OCI-M2 (cell line): ENCODE measurements around the gene SORBS1.

Experiments
- DNase-seq: peaks from one replicate; lab custom pipeline; 2025; ENCODE audit not compliant: unreplicated experiment; lab: John Stamatoyannopoulos, UW

SORBS1 gene

DNA sequence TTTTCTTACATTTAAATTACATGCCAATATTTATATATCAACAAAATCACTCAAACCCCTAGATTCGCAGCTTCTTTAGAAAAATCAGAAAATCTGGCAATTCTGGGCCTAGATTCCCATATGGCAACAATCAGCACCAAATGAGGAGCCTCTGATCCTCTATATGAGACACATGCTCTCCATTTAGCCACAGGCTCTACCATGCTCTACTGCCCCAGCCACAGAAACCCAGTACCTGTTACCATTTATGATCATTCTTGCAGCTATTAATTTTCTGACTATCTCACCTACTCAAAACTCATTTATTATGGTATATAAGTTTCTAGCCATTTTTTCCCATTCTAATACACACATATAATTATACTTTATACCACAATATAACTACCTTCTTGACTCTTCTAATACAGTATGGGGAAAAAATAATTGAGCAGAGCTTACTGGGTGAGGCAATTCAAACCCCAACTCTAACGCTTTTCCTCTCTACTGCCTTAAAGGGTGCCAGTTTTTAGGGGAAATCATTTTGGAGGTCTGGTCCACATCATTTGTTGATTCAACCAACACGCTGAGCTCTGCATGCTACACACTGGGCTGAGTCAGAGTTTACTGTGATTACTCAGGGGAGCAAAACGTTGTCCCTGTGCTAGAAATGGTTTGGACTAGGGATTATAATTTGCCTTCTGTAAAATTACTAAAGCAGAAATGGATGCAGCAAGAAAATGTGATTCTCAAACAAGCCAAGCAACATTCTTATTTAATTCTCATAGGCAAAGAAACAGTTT lies 281.9 kb downstream of the SORBS1 start:
- no peak for DNase-seq

DNA sequence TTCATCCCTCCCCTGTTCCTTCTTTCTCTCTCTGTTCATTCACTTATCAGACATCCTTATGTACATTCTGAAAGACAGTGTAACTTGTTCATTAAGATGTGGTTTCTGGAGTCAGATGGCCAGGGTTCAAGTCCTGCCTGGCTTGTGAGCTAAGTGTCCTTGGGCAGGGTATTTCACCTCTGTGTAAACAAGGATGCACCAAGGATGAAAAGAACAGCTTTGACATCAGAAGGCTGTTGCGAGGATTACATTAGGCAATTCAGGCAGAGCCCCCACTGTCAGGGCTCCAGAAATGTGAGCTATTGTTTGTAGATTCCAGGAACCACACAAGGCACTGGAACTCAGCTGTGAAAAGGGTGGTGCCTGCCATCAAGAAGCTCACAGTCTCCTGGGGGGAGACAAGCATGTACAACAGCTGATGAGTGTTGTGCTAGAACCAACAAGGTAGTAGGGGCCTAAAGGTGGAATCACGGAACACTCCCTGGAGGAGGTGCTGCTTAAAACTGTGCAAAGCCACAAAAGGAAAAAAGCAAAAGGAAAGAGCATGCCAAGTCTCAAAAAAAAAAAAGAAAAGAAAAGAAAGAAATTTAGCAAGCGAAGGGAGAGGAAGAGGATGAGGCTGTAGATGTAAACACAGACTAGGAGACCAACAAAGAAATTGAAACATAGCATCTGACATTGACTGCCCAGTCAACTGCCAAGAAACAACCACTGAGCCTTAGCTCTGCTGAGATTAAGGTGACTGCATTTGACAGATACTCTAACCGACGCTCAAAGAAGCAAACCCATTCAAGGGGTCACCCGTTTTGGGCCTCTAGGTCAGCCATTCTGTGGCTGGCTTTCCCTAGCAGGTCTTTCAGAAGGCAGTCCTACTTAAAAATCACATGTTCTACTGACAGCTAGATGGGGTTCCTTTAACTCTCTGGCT lies 282.8 kb downstream of the SORBS1 start:
- DNase-seq: no peak

DNA sequence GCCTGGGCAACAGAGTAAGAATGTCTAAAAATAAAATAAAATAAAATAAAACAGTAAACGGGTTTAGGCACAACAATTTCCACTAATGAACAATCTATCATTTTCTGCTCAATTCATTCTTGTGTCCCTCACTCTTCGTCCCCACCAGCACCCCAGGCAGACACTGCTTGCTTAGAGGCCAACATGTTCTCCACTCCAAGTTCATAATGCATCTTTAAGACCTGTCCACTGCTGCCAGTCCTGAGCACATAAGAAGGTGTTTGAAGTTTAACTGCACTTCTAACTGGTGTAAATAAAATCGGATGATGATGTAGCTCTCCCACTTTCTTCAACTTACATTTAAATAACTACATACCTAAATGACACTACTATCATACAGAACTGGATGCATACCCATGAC lies 283.6 kb downstream of the SORBS1 start:
- no peak for DNase-seq

DNA sequence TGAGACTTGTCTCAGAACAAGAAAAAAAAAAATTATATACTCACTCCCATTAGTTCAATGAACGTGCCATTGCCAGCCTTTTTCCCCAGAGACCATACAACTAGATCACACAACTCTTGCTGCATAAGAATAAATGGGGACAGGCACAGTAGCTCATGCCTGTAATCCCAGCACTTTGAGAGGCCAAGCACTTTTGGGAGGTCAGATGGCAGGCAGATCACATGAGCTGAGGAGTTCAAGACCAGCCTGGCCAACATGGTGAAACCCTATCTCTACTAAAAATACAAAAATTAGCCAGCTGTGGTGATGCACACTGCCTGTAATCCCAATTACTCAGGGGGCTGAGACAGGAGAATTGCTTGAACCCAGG lies 284.0 kb downstream of the SORBS1 start:
- DNase-seq: no peak

DNA sequence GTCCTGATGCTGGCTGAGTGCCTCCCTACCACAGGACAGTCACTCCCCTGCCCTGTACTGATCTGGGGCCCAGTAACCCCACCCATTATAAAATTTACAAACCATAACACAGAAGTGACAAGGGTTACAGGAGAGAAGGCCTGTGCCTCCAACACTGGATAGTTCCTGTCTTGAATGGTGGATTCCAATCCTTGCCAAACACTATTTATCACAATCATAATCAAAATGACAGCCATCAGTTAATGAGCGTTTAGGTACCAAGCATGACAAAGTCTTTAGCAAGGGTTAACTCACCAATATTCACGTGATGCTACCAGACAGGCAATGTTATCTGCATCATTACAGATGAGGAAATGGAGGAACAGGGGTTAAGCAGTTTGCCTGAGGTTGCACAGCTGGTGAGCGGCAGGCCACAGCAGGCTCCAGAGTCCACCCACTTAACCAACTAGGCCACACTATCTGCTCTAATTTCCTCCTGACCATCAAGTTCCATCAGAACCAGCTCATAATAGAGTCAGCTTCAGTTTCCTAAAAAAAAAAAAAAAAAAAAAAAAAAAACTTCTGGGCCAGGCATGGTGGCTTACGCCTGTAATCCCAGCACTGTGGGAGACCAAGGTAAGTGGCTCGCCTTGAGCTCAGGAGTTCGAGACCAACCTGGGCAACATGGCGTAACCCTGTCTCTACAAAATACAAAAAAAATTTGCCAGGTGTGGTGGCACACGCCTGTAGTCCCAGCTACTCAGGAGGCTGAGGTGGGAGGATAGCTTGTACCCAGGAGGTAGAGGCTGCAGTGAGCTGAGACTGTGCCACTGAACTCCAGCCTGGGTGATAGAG lies 284.6 kb downstream of the SORBS1 start:
- DNase-seq: no peak

DNA sequence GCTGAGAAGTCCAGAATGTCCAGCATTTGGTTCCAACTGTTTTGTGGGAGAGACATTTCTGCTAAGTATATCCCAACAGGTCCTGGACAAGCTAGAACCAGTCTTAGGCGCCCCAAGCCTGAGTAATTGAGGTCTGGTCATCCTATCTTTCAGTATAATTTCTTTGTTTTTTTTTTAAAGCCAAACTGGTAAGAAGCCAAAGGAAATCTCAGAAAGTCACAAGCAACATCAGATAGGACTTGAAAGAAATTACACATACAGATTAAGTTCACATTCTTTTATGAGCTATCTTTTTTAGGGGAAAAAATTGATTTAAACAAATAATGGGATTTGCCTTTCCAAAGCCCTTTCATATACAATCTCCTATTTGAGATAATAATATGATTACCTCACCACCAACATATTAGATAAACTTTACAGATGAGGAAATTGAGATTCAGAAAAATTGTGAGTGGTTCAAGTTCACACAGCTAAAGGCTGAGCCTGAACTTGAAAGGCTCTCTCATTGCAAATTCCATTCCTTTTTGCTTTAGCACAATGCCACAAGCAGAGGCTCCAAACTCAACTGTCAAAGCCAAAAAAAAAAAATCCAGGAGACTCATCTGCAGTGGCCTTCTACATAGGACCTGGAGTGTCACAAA lies 285.3 kb downstream of the SORBS1 start:
- no peak for DNase-seq

DNA sequence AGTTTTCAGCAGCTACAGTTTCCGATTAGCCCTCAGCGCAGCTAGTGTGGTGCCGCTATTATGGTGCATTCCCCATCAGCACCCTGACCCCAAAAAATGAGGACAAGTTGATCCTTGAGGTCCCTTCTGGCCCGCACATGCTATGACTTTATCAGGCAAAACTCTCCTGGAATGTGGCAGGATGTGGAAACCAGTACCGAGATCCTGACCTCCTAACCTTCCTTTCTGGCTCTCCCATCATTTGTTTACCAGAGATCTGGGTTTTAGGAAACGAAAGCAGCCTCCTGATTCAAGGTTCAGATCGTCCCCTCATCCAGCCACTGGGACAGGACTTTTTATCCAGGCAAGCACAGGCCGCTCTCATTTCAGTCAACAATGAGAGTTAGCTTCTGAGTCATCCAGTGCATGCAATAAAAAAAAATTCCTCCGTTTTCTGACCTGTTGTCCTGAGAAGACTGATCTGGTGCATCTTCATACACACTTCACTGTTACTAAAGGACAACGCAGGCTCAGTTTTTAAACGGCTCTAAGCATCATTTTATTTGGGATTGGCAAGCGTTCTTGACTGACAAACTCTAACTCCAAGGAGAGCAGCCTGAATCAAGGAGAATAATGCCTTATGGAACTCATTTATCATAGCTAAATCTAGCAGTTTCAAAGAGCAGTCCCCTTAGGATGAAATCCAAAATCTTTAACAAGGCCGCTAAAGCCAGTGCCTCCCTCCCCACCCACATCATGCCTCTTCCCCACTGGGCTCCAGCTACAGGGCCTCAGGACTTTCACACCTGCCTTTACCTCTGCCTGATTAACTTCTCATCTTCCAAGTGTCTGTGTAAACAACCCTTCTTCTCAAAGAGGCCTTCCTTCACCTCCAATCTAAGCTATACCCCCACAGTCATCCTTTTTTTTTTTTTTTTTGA lies 287.5 kb downstream of the SORBS1 start:
- no peak for DNase-seq

DNA sequence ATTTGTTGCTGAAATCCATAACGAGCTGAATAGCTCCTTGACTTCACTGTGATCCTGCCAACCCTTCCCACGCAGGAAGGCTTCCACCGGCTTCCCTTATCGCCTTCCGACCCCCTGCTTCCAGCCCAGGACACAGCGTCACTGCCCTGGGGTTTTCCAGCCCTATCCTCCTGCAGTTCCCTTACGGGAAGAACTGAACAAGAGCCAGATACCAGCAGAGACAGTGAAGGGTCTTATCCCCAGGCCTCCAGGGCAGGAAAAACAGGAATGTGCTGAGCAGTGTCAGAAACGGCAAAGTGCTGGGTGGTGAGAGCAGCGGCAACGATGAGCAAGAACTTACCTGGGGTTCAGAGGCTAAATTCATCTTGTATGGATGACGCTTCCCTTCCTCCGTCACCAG lies 292.7 kb downstream of the SORBS1 start:
- no peak for DNase-seq

DNA sequence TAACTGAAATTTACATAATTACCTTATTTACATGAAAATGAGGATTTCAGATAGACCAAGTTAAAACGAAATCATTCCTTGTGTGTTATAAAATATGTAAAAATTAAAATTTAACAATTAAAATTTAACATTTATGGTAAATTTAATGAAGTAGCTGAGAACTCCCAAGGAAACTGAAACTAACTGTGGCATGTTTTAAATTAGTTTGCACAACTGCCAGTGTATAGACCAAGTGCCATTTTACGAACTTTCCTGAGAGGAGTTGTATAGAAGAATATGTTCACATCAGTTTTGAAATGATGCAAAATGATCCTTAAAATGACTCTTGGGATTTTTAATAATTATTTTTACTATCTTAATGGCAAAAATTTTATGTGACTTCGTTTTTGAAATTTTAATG lies 293.9 kb downstream of the SORBS1 start:
- DNase-seq: no peak

DNA sequence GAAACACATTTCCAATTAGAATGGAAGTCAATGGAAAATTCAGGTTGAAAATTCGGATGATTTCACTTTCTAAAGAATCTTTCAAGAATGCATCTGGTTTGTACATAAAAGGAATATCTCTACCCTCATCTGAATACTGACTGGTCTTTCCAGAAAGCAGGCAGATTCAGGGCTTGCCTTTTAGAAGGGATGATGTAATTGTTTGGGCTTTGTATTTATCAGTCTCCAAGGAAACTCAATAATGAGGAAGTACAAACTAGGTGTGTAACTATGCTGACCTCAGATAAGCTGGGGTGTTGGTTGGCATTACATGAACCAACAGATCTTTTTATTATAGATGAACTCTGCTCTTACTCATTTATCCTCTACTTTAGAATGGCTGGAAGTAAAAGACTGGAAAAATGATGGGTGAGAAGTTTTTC lies 294.5 kb downstream of the SORBS1 start:
- DNase-seq: no peak

DNA sequence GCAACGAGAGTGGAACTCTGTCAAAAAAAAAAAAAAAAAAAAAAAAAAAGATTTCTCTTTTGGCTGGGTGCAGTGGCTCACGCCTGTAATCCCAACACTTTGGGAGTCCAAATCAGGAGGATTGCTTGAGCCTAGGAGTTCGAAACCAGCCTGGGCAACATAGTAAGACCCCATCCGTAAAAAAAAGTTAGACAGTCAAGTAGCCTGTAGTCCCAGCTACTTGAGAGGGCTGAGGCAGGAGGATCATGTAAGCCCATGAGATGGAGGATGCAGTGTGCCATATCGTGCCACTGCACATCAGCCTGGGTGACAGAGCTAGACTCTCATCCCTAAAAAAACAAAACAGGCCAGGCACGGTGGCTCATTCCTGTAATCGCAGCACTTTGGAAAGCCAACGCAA lies 295.6 kb downstream of the SORBS1 start:
- DNase-seq: no peak

DNA sequence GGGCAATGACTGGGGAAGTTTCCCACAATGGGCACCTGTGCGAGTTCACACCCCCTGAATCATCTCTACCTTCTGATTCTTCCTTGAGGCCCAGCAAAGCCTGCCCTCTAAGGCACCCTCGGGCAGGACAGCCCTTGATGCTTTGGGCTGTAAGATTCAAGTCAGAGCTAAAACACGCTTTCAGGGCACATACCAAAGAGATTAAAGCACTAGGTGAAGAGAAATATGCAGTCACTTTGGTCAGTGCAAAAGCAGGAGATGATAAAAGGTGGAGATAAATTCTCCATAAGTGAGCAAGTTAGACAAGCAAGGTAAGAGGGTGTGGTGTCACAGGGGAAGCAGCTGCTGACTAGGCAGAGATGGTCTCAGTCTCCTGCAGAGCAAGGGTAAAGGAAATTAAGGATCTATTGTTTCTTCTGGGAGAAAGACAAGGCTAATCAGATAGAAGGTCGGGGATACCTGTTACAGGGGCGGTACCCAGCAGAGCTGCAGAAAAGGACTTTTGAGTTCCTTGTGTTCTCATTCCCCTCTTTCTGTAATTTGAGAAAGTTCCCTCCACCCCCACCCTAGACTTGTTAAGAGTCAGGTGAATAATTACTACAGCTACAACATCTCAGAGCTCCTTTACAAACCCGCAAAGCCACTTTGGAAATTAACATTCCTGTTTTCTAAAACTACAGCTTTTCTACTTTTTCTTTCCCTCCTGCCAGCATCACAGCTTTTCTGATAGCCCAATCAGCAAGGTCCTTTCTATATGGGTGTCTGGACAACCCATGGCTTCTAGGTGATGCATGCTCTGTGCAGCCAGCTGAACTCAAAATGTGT lies 296.7 kb downstream of the SORBS1 start:
- DNase-seq: no peak

DNA sequence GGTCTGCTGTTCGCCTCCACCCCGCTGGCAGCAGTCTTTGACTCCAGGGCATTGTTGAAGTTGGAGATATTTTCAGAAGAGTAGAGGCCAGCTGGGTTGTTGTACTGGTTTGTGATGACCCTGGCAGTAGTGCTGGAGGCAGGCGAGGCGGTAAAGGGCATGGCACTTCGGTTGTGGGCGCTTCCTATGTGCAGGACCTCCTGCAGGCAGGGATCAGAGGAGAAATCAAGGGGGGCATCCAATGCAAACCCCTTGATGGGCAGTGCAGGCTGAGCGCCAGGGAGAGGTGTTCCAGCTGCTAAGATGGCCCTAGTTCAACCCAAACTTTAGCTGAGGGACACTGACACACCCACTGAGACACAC lies 297.3 kb downstream of the SORBS1 start:
- no peak for DNase-seq

DNA sequence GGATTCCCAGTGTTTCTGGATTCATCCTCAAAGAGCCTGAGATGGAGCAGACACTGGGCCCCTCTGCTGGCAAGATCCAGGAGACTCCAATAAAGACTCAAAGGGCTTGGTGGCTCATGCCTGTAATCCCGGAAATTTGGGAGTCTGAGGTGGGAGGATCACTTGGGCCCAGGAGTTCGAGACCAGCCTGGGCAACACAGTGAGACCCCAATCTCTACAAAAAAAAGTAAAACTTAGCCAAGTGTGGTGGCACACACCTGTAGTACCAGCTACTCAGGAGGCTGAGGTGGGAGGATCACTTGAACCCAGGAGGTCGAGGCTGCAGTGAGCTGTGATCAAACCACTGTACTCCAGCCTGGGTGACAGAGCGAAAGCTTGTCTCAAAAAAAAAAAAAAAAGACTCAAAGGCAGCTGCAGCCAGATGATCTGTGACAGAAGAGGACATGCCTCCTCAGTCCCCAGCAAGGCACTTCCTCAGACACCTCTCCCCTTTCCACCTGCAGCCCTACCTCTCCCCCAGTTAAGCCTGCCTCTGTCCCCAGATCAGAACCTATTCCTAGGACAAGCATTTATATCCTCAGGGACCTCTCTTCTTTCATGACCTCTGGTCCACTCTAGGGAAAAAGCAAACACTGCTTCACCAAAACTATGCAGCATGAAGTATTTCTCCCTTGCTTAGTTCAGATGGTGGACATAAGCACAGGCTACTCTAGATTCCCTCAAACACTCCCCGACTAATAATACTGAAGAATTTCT lies 298.2 kb downstream of the SORBS1 start:
- DNase-seq: no peak

DNA sequence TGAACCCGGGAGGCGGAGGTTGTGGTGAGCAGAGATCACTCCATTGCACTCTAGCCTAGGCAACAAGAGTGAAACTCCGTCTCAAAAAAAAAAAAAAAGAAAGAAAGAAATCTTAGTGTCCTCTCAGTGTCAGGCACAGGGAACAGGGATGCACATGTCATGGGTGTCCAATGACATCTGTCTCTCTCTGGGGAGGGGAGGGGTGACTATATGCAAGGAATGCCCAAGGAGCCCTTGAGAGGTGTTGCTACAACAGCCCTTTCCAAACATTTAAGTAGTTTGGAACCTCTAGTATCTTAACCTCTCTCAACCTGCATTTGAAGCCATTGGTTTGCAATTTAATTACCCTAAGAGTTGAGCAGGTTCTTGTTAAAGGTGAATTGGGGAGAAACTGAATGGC lies 299.2 kb downstream of the SORBS1 start:
- no peak for DNase-seq
